H1 (cell line): ENCODE measurements around the gene SPC24. TPM values are rescaled to one million over a fixed set of nuclear protein-coding genes. Genes with fewer than 3 reads are reported as not detected.

ENCODE experiments used
- EZH2 ChIP-seq: fragments of 200-600 bp; sonication (generic); IDR thresholded peaks from 2 replicates; pipeline ENCODE4 v1.7.1; 2012; ENCODE audit warnings: low read depth, mild to moderate bottlenecking, moderate library complexity, low read length, inconsistent platforms; ENCODE audit not compliant: severe bottlenecking
- polyA plus RNA-seq, 7 experiments: library from polyadenylated mRNA; depleted of rRNA in 3 of 7; stranded (reverse) in 5 of 7; unstranded in 2 of 7; fragments of >200 nt in 5 of 7; fragments of 200-250 nt in 2 of 7; gene quantifications; 1 replicate in 5 of 7; 2 replicates in 1 of 7; 4 replicates in 1 of 7; pipeline versions ENCODE4 v1.2.1 to v1.2.3, GENCODE V29; 2011 to 2013; ENCODE audit warnings: missing spikeins in 2 of 7, mixed read lengths in 2 of 7
- total RNA-seq: library from RNA; stranded (reverse); fragmentation: NEBNext Ultra II Directional; extraction: Animal tissue kit (Norgen Biotek cat#: 25700); gene quantifications from 2 replicates; pipeline ENCODE4 v1.2.1, GENCODE V29; 2021

SPC24 gene
- total and polyA plus RNA-seq, 2 of the 8 experiments (the other 6 are each of a cell fraction or from before 2014, with no cell fraction given): 17.7 to 42.4 TPM

GRCh38 chr19:11168568-11168967 is 13.0 kb upstream of the SPC24 start (continued):
- TF ChIP-seq EZH2: no peak
- TF ChIP-seq, all 59 proteins: peak for 0
